Sigmoid colon (tissue), 4 donors: ENCODE data around the gene ZC3H6.

ENCODE experiments used
- EP300 ChIP-seq, 4 donors: sonication (generic); formaldehyde crosslinking; IDR thresholded peaks; one replicate each; pipeline ENCODE4 v1.6.1; 2017; ENCODE audit warnings: antibody characterized with exemption in 4 of 4
- POLR2A ChIP-seq, 2 donors: fragments of 450-650 bp; IDR thresholded peaks; one replicate each; pipeline ENCODE4 v1.6.1; 2016; ENCODE audit warnings: antibody characterized with exemption in 2 of 2, mild to moderate bottlenecking in 2 of 2, moderate library complexity in 2 of 2
- POLR2AphosphoS5 ChIP-seq, 4 donors: sonication (generic); formaldehyde crosslinking; IDR thresholded peaks; one replicate each; pipeline ENCODE4 v1.6.1; 2017; ENCODE audit warnings: antibody characterized with exemption in 4 of 4
- TF ChIP-seq, protein P1 (sequence below), 4 experiments: fragments of 450-650 bp in 3 of 4; fragments of 200-600 bp in 1 of 4; IDR thresholded peaks; one replicate each; pipeline ENCODE4 v1.5.1; 2016 to 2019; ENCODE audit warnings: antibody characterized with exemption in 4 of 4, mild to moderate bottlenecking in 3 of 4, moderate library complexity in 2 of 4

DNA sequence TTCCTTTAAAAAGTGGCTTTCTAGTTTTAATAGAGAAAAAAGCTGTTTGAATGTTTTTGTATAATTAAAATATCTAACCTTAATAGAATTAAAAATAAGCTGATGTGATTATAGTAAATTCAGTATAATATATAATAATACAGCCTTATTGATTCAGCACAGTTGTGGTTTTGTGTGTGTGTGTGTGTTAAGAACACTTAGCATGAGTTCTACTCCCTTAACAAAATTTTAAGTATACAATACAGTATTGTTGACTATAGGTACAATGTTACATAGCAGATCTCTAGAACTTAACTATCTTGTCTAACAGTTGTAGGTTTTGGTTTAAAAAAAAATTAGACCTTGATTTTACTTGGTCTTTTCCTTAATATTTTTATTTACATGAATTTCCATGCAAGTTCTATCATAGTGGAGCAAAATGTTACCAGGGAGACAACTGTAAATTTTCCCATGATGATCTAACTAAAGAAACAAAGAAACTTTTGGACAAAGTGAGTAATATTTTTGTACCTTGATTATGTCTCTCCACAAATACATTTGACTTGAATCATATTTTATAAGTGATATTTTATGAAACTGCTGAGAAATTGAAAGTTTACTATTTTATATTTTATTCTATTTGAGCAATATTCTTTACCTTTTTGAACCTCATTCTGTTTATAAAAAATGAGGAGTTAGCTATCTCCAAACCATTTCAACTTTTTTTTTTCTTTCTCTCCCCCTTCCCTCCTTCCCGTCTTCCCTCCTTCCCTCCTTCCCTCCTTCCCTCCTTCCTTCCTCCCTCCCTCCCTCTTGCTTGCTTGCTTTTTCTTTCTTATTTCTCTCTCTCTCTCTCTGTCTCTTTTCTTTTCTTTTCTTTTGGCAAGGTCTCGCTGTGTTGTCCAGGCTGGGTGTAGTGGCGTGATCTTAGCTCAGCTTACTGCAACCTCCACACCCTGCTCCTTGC is 46.3 kb downstream of the ZC3H6 start:
- TF ChIP-seq, protein P1, sequence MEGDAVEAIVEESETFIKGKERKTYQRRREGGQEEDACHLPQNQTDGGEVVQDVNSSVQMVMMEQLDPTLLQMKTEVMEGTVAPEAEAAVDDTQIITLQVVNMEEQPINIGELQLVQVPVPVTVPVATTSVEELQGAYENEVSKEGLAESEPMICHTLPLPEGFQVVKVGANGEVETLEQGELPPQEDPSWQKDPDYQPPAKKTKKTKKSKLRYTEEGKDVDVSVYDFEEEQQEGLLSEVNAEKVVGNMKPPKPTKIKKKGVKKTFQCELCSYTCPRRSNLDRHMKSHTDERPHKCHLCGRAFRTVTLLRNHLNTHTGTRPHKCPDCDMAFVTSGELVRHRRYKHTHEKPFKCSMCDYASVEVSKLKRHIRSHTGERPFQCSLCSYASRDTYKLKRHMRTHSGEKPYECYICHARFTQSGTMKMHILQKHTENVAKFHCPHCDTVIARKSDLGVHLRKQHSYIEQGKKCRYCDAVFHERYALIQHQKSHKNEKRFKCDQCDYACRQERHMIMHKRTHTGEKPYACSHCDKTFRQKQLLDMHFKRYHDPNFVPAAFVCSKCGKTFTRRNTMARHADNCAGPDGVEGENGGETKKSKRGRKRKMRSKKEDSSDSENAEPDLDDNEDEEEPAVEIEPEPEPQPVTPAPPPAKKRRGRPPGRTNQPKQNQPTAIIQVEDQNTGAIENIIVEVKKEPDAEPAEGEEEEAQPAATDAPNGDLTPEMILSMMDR (IDR thresholded peaks at IDR 0.05): no peak
- TF ChIP-seq POLR2A (IDR thresholded peaks at IDR 0.05) (no peak), POLR2AphosphoS5 (IDR thresholded peaks at IDR 0.05) (no peak), EP300 (IDR thresholded peaks at IDR 0.05) (no peak)
